Germinal center (tissue), 1 donor: ENCODE data around the gene ANKRD37.

Experiments used
- DNase-seq: peaks from one replicate; pipeline ENCODE4 v3.0.0; 2012; ENCODE audit warnings: mixed read lengths, low spot score

Gene ANKRD37

GRCh38 chr4:185421366-185422124 lies 24.9 kb downstream of the ANKRD37 start:
- DNase-seq: no peak

- no peak for DNase-seq
These were observed 28.4 kb downstream of the ANKRD37 start for GRCh38 chr4:185424905-185425646.

GRCh38 chr4:185425647-185426352 lies 29.2 kb downstream of the ANKRD37 start, which contains the start of gene UFSP2:
Gene UFSP2 (minus strand): TSS chr4:185425964. CDS start chr4:185425868, 96 bp downstream.
- DNase-seq: peak; percentile 88

GRCh38 chr4:185426960-185427688 lies 30.5 kb downstream of the ANKRD37 start:
- no peak for DNase-seq

GRCh38 chr4:185429660-185430059 lies 33.0 kb downstream of the ANKRD37 start:
- no peak for DNase-seq

GRCh38 chr4:185435466-185435865 lies 38.8 kb downstream of the ANKRD37 start:
- DNase-seq: no peak

GRCh38 chr4:185437809-185438208 lies 41.2 kb downstream of the ANKRD37 start:
- no peak for DNase-seq

- no peak for DNase-seq
These were observed 44.8 kb downstream of the ANKRD37 start for GRCh38 chr4:185441479-185441878.

GRCh38 chr4:185445209-185445608 lies 48.6 kb downstream of the ANKRD37 start:
- no peak for DNase-seq
